SU-DHL-6 (cell line): Measurements from ENCODE around the gene YEATS4.

ENCODE experiments used
- H2AFZ ChIP-seq: fragments of 200-600 bp; sonication (generic); 2 replicates; pipeline ENCODE4 v1.6.1; 2014; ENCODE audit warnings: low read depth, mild to moderate bottlenecking, moderate library complexity, mixed read lengths, antibody characterized with exemption, low read length; ENCODE audit not compliant: severe bottlenecking
- H3F3A ChIP-seq: fragments of 200-600 bp; shearing (Covaris generic); 2 replicates; pipeline ENCODE4 v1.6.0; 2016; ENCODE audit warnings: antibody characterized with exemption, mild to moderate bottlenecking; ENCODE audit not compliant: insufficient read depth
- H3K27ac ChIP-seq: fragments of 200-600 bp; sonication (generic); 2 replicates; pipeline ENCODE4 v1.5.1; 2016; ENCODE audit warnings: low read depth, mild to moderate bottlenecking, low read length, moderate library complexity, mixed read lengths
- H3K27me3 ChIP-seq: fragments of 200-600 bp; sonication (generic), shearing (Covaris generic); 2 replicates; pipeline ENCODE4 v1.6.0; 2014; ENCODE audit warnings: mild to moderate bottlenecking, low read length
- H3K36me3 ChIP-seq: fragments of 200-600 bp; sonication (generic); 2 replicates; pipeline ENCODE4 v1.6.1; 2014; ENCODE audit warnings: mild to moderate bottlenecking, low read length, mixed read lengths
- H3K4me2 ChIP-seq: fragments of 300-600, 200-600 bp; shearing (Covaris generic), sonication (generic); 2 replicates; pipeline ENCODE4 v1.6.0; 2014; ENCODE audit warnings: low read length, low read depth, mild to moderate bottlenecking; ENCODE audit not compliant: poor library complexity, severe bottlenecking
- H3K4me3 ChIP-seq: fragments of 200-600 bp; sonication (generic); 2 replicates; pipeline ENCODE4 v1.5.1; 2014; ENCODE audit warnings: antibody characterized with exemption, low read length, mild to moderate bottlenecking, mixed read lengths; ENCODE audit not compliant: insufficient read depth, poor library complexity, severe bottlenecking
- H3K79me2 ChIP-seq: fragments of 200-600 bp; sonication (generic); 2 replicates; pipeline ENCODE4 v1.6.1; 2014; ENCODE audit warnings: mild to moderate bottlenecking, low read length, moderate library complexity; ENCODE audit not compliant: insufficient read depth
- H3K9ac ChIP-seq: fragments of 200-600 bp; sonication (generic); 2 replicates; pipeline ENCODE4 v1.7.0; 2014; ENCODE audit warnings: mild to moderate bottlenecking, low read length
- H3K9me2 ChIP-seq: fragments of 200-600 bp; sonication (generic); replicated peaks from 2 replicates; pipeline ENCODE4 v1.6.1; 2014; ENCODE audit warnings: low read length; ENCODE audit not compliant: insufficient read depth
- H3K9me3 ChIP-seq: fragments of 200-600 bp; sonication (generic); 2 replicates; pipeline ENCODE4 v1.6.1; 2014; ENCODE audit warnings: low read length, mixed read lengths; ENCODE audit not compliant: insufficient read depth
- H4K20me1 ChIP-seq: fragments of 200-600 bp; sonication (generic); 2 replicates; pipeline ENCODE4 v1.6.1; 2014; ENCODE audit warnings: low read depth, mild to moderate bottlenecking, antibody characterized with exemption, low read length, moderate library complexity, mixed read lengths
- EZH2phosphoT487 ChIP-seq: fragments of 200-600 bp; sonication (generic), shearing (Covaris generic); conservative IDR thresholded peaks from 2 replicates; pipeline ENCODE4 v1.6.1; 2018; ENCODE audit warnings: mild to moderate bottlenecking, antibody characterized with exemption, low read length, moderate library complexity, mixed read lengths
- TF ChIP-seq, protein P1 (sequence below): fragments of 200-600 bp; sonication (generic); IDR thresholded peaks from one replicate; pipeline ENCODE4 v1.5.1; 2017; ENCODE audit warnings: antibody characterized with exemption, mild to moderate bottlenecking, low read length, moderate library complexity; ENCODE audit not compliant: insufficient read depth, poor library complexity, severe bottlenecking

YEATS4 gene

GRCh38 chr12:69348162-69348938 is 11.2 kb upstream of the YEATS4 start, which contains the start of gene LYZ:
LYZ (plus strand) TSS chr12:69348381; CDS start chr12:69348409, 28 bp downstream.
- Histone ChIP-seq H3K27me3 (no peaks in the 10 kb centered on the region), H2AFZ (no peak within 1 kb of the TSS), H3K9ac (no peak within 1 kb of the TSS), H3K4me3 (no peak within 1 kb of the TSS), H3F3A (no peaks in the 10 kb centered on the region), H3K36me3 (no peaks in the 10 kb centered on the region), H3K9me3 (no peaks in the 10 kb centered on the region), H4K20me1 (no peaks in the 10 kb centered on the region), H3K9me2 (no peaks in the 10 kb centered on the region), H3K4me2 (no peak within 1 kb of the TSS), H3K27ac (no peak within 1 kb of the TSS), H3K79me2 (no peaks in the 10 kb centered on the region)
- TF ChIP-seq, protein P1, sequence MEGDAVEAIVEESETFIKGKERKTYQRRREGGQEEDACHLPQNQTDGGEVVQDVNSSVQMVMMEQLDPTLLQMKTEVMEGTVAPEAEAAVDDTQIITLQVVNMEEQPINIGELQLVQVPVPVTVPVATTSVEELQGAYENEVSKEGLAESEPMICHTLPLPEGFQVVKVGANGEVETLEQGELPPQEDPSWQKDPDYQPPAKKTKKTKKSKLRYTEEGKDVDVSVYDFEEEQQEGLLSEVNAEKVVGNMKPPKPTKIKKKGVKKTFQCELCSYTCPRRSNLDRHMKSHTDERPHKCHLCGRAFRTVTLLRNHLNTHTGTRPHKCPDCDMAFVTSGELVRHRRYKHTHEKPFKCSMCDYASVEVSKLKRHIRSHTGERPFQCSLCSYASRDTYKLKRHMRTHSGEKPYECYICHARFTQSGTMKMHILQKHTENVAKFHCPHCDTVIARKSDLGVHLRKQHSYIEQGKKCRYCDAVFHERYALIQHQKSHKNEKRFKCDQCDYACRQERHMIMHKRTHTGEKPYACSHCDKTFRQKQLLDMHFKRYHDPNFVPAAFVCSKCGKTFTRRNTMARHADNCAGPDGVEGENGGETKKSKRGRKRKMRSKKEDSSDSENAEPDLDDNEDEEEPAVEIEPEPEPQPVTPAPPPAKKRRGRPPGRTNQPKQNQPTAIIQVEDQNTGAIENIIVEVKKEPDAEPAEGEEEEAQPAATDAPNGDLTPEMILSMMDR: no peak
- TF ChIP-seq EZH2phosphoT487: no peak

DNA sequence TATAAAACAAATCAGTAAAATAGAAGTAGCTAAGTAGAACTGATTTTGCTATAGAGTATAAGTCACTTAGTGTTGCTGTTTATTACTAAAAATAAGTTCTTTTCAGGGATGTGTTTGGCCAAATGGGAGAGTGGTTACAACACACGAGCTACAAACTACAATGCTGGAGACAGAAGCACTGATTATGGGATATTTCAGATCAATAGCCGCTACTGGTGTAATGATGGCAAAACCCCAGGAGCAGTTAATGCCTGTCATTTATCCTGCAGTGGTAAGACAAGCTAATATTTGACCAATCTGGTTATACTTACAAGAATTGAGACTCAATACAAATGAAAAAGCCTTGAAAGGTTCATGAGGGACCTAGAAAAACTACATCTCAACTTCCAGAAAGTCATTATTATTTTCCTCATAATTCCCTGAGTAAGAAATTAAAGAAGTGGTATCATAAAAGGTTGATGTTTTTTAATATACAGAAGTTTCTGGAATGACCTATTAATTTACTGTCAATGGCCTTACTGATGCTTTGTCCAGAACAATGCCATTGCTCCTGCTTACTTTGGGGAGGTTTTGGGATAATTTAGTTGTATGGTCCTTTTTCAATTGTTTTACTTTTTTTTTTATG is 9.4 kb upstream of the YEATS4 start:
- Histone ChIP-seq H3K4me2 (no peak overlapping the region), H3K9me3 (no peaks in the 10 kb centered on the region), H3K36me3 (no peaks in the 10 kb centered on the region), H4K20me1 (no peaks in the 10 kb centered on the region), H3F3A (no peaks in the 10 kb centered on the region), H2AFZ (no peak overlapping the region), H3K27ac (no peak overlapping the region), H3K79me2 (no peaks in the 10 kb centered on the region), H3K9me2 (no peaks in the 10 kb centered on the region), H3K4me3 (no peak overlapping the region), H3K9ac (no peak overlapping the region), H3K27me3 (no peaks in the 10 kb centered on the region)
- TF ChIP-seq, protein P1: no peak
- TF ChIP-seq EZH2phosphoT487: no peak

DNA sequence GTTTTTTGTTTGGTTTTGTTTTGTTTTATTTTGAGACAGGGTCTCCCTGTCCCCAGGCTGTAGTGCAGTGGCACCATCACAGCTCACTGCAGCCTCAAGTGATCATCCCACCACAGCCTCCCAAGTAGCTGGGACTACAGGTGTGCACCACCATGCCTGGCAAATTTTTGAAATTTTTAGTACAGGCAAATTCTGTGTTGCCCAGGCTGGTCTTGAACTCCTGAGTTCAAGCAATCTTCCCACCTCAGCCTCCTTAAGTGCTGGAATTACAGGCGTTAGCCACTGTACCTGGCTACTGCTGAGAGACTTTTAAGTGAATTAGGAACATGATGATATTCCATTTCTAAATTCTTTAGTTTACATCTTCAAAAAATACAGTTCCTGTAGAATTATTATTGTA is 8.8 kb upstream of the YEATS4 start:
- Histone ChIP-seq H3K79me2 (no peaks in the 10 kb centered on the region), H3K9me3 (no peaks in the 10 kb centered on the region), H4K20me1 (no peaks in the 10 kb centered on the region), H3K36me3 (no peaks in the 10 kb centered on the region), H3K27ac (no peak overlapping the region), H3K9me2 (no peaks in the 10 kb centered on the region), H3K9ac (no peak overlapping the region), H3K27me3 (no peaks in the 10 kb centered on the region), H3K4me2 (no peak overlapping the region), H2AFZ (no peak overlapping the region), H3K4me3 (no peak overlapping the region), H3F3A (no peaks in the 10 kb centered on the region)
- TF ChIP-seq, protein P1: no peak
- no peak for TF ChIP-seq EZH2phosphoT487
